Erythroblast (primary cell): ENCODE data around the gene HOXA7.

ENCODE experiments used
- GATA1 ChIP-seq: IDR thresholded peaks from 2 replicates; pipeline ENCODE4 v1.6.1; 2011; ENCODE audit warnings: low read depth, mild to moderate bottlenecking, control low read depth, low read length, moderate library complexity
- POLR2A ChIP-seq: IDR thresholded peaks from 2 replicates; pipeline ENCODE4 v1.6.1; 2011; ENCODE audit warnings: mild to moderate bottlenecking, low read length

- TF ChIP-seq POLR2A = no peak
- no peak for TF ChIP-seq GATA1
Observed at GRCh38 chr7:27162561-27163287, 6.2 kb upstream of the HOXA7 start.
